GM12864 (cell line): ENCODE data around the gene TENT5A.

ENCODE experiments used
- DNase-seq: peaks from one replicate; pipeline ENCODE4 v3.0.0-alpha.2; 2011; ENCODE audit warnings: low read depth
- H3K4me3 ChIP-seq: 2 replicates; pipeline ENCODE4 v1.5.1; 2011; ENCODE audit warnings: mild to moderate bottlenecking, low read depth, low read length, control low read depth
- TF ChIP-seq, protein P1 (sequence below): IDR thresholded peaks from 2 replicates; pipeline ENCODE4 v1.5.1; 2011; ENCODE audit warnings: low read depth, mild to moderate bottlenecking, moderate library complexity, low read length, control low read depth, inconsistent platforms; ENCODE audit errors: missing control alignments

TENT5A gene

DNA sequence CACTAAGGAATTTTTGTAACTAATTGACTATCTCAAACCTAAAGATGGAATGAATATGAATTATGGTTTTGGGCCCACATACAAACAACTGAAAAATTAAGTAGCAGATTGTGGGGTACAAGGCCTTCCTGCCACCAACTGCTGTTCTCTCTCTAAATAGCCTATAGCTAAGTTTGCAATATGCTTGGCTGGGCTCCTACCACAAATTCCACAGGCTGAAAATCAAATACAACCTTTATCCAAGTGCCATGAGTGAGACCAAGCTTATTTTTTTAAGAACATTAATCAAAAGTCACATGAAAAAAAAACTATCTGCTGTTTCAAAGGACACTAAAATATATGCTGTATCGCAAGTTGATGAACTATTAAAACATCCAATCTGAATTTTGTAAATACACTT, 52.1 kb downstream of the TENT5A start:
- TF ChIP-seq, protein P1, sequence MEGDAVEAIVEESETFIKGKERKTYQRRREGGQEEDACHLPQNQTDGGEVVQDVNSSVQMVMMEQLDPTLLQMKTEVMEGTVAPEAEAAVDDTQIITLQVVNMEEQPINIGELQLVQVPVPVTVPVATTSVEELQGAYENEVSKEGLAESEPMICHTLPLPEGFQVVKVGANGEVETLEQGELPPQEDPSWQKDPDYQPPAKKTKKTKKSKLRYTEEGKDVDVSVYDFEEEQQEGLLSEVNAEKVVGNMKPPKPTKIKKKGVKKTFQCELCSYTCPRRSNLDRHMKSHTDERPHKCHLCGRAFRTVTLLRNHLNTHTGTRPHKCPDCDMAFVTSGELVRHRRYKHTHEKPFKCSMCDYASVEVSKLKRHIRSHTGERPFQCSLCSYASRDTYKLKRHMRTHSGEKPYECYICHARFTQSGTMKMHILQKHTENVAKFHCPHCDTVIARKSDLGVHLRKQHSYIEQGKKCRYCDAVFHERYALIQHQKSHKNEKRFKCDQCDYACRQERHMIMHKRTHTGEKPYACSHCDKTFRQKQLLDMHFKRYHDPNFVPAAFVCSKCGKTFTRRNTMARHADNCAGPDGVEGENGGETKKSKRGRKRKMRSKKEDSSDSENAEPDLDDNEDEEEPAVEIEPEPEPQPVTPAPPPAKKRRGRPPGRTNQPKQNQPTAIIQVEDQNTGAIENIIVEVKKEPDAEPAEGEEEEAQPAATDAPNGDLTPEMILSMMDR, result no peak
- no peak overlapping the region for H3K4me3 ChIP-seq
- no peak for DNase-seq

DNA sequence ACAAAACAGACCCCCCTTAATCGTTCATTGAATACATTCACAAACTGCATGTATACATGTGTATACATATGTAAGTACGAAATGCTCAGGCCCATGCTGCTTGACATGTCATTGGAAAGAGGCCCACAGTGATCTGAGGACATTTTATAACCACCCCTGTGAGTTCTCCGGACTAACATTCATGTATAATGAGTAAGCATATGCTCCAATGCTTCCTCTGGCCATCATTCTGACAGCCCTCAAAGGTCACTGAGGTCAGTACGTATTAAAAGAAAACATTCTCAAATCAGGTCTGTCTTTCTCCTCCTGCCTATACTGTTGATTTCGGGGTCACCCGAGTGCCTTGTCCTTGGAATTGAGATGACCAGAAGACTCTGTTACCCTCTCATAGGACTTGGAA, 54.9 kb downstream of the TENT5A start:
- H3K4me3 ChIP-seq, result no peak overlapping the region
- TF ChIP-seq, protein P1, result no peak
- DNase-seq, result no peak

DNA sequence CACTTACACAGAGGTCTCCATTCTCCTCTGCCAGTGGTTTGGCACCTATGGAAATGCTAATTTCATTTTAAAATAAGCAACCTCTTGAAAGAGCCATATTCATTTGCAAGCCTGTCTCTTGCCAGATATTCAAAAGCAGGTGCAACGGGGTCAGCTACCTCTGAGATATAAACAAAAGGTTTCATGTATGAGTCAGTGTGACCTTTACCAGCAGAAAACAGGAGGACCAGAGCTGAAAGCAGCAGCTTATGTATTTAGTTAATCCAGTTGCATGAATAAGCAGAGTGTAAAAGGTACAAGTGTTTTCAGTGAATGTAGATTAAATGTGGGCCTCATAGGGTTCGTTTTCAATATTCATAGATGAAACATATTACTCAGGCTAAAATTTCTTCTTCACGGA, 56.0 kb downstream of the TENT5A start:
- H3K4me3 ChIP-seq, result no peak overlapping the region
- DNase-seq, result no peak
- TF ChIP-seq, protein P1, result no peak
